GM12878 (cell line): Measurements from ENCODE around the gene CETP. TPM values are rescaled to one million over a fixed set of nuclear protein-coding genes. Genes with fewer than 3 reads are reported as not detected.

Experiments
- ATAC-seq: fragments of 200-7000 bp; cut with Tn5 transposase; 3 replicates; pipeline ENCODE4 v1.9.1; 2020; ENCODE audit warnings: mild to moderate bottlenecking, moderate library complexity
- BruUV-seq: library from RNA; stranded (reverse); fragments of 400-500 nt; replicated peaks from 2 replicates; lab custom pipeline; 2021; lab: Mats Ljungman, UMichigan
- CTCF ChIA-PET: fragments of 300-600 bp; sonication (Branson Sonifier 250); formaldehyde crosslinking; extraction: SDS; loops from one replicate; lab custom pipeline; 2021; ENCODE audit warnings: inconsistent platforms; lab: Yijun Ruan, JAX
- POLR2A ChIA-PET: fragments of 350-600 bp; formaldehyde crosslinking; extraction: SDS; loops from one replicate; lab custom pipeline; 2021; ENCODE audit warnings: inconsistent platforms; lab: Charles Lee
- RAD21 ChIA-PET: fragments of 300-600 bp; sonication (Branson Sonifier 250); formaldehyde crosslinking; loops from one replicate; lab custom pipeline; 2023; ENCODE audit warnings: antibody characterized with exemption; ENCODE audit not compliant: unreplicated experiment; lab: Charles Lee
- SMC1A ChIA-PET: fragments of 300-600 bp; sonication (Branson Sonifier 250); formaldehyde crosslinking; loops from one replicate; lab custom pipeline; 2023; ENCODE audit not compliant: unreplicated experiment, uncharacterized antibody; lab: Charles Lee
- DNase-seq: peaks from one replicate; pipeline ENCODE4 v3.0.0-alpha.2; 2011; ENCODE audit warnings: low read depth, low spot score
- FAIRE-seq: peaks from 3 replicates; lab custom pipeline; 2011; peaks lifted over from hg19 to GRCh38; lab: Jason Lieb, UNC
- H2AFZ ChIP-seq: 2 replicates; pipeline ENCODE4 v1.6.0; 2011; ENCODE audit warnings: low read depth, low read length, control low read depth; ENCODE audit not compliant: control insufficient read depth
- H3K27ac ChIP-seq: 2 replicates; pipeline ENCODE4 v1.5.1; 2011; ENCODE audit warnings: control low read depth; ENCODE audit not compliant: control insufficient read depth, insufficient read depth
- H3K27me3 ChIP-seq, 2 experiments: replicated peaks in 1 of 2; 2 replicates each; pipeline versions ENCODE4 v1.6.0 to v1.6.1; 2011; ENCODE audit warnings: low read length in 1 of 2; ENCODE audit not compliant: control insufficient read depth in 2 of 2, insufficient read depth in 2 of 2
- H3K36me3 ChIP-seq, 2 experiments: 2 replicates each; pipeline ENCODE4 v1.5.1; 2011; ENCODE audit warnings: low read length in 1 of 2; ENCODE audit not compliant: control insufficient read depth in 2 of 2, insufficient read depth in 2 of 2
- H3K4me1 ChIP-seq: 2 replicates; pipeline ENCODE4 v1.6.1; 2011; ENCODE audit warnings: mild to moderate bottlenecking, low read length, moderate library complexity, mixed read lengths; ENCODE audit not compliant: control insufficient read depth, insufficient read depth
- H3K4me2 ChIP-seq: 2 replicates; pipeline ENCODE4 v1.6.0; 2011; ENCODE audit warnings: control low read depth; ENCODE audit not compliant: control insufficient read depth, insufficient read depth
- H3K4me3 ChIP-seq: fragments of 200-600 bp; sonication (generic); 2 replicates; pipeline ENCODE4 v1.5.1; 2016
- H3K79me2 ChIP-seq: 2 replicates; pipeline ENCODE4 v1.6.0; 2011; ENCODE audit warnings: low read length; ENCODE audit not compliant: control insufficient read depth, insufficient read depth
- H3K9ac ChIP-seq: 2 replicates; pipeline ENCODE4 v1.8.0; 2011; ENCODE audit warnings: low read length, control low read depth, mixed read lengths; ENCODE audit not compliant: control insufficient read depth, insufficient read depth
- H3K9me3 ChIP-seq: replicated peaks from 3 replicates; pipeline ENCODE4 v1.5.1; 2011; ENCODE audit warnings: mild to moderate bottlenecking, low read length; ENCODE audit not compliant: control insufficient read depth, insufficient read depth
- H4K20me1 ChIP-seq: 2 replicates; pipeline ENCODE4 v1.6.0; 2011; ENCODE audit not compliant: control insufficient read depth, insufficient read depth
- ATF7 ChIP-seq: fragments of 450-650 bp; IDR thresholded peaks from 2 replicates; pipeline ENCODE4 v1.6.1; 2016; ENCODE audit warnings: low read depth, mild to moderate bottlenecking
- CBX3 ChIP-seq: fragments of 200-600 bp; sonication (generic); IDR thresholded peaks from 2 replicates; pipeline ENCODE4 v1.6.1; 2016; ENCODE audit warnings: low read depth, borderline replicate concordance
- CREB1 ChIP-seq: IDR thresholded peaks from 2 replicates; pipeline ENCODE4 v1.6.1; 2012; ENCODE audit warnings: low read depth, mild to moderate bottlenecking, inconsistent platforms
- MEF2A ChIP-seq: IDR thresholded peaks from 2 replicates; pipeline ENCODE4 v1.6.1; 2011; ENCODE audit warnings: low read depth, mild to moderate bottlenecking, low read length, moderate library complexity; ENCODE audit not compliant: insufficient read depth
- MEF2B ChIP-seq: fragments of 450-650 bp; IDR thresholded peaks from 2 replicates; pipeline ENCODE4 v1.6.1; 2018; ENCODE audit warnings: mild to moderate bottlenecking, moderate library complexity; ENCODE audit not compliant: partially characterized antibody, poor library complexity, severe bottlenecking
- RUNX3 ChIP-seq: IDR thresholded peaks from 2 replicates; pipeline ENCODE4 v1.6.1; 2012; ENCODE audit warnings: low read length, inconsistent platforms
- SMAD5 ChIP-seq: IDR thresholded peaks from 2 replicates; pipeline ENCODE4 v1.6.1; 2016; ENCODE audit warnings: antibody characterized with exemption, low read depth
- TBL1XR1 ChIP-seq: IDR thresholded peaks from 2 replicates; pipeline ENCODE4 v1.6.1; 2012; ENCODE audit warnings: low read depth, low read length, improper control_type of control experiment
- TCF3 ChIP-seq: IDR thresholded peaks from 2 replicates; pipeline ENCODE4 v1.6.1; 2012; ENCODE audit warnings: low read depth, mild to moderate bottlenecking, low read length, borderline replicate concordance; ENCODE audit not compliant: insufficient read depth
- WGBS: methylation state at CpG from one replicate; pipeline ENCODE4 v1.1.6; 2016; ENCODE audit warnings: low lambda C conversion rate; ENCODE audit not compliant: insufficient replicate concordance, insufficient coverage; ENCODE audit errors: missing lambda C conversion rate; 5-methylcytosine and 5-hydroxymethylcytosine counted together
- in situ Hi-C: fragments of 300-500 bp; cut with MboI; formaldehyde crosslinking; loops from 9 replicates; pipeline ENCODE4 v1.14.3; 2018; ENCODE audit warnings: mixed read lengths
- intact Hi-C: fragments of 100-400 bp; cut with micrococcal nuclease; formaldehyde crosslinking; loops from one replicate; pipeline ENCODE4 v1.14.2; 2022; ENCODE audit not compliant: unreplicated experiment
- polyA plus RNA-seq, 11 experiments: library from polyadenylated mRNA; depleted of rRNA in 4 of 11; unstranded in 6 of 11; stranded (reverse) in 5 of 11; fragments of >200 nt; fragmentation: Nextera tagmentation in 4 of 11; fragmentation: Illumina TruSeq in 1 of 11; extraction: Ambion mirVana in 4 of 11; extraction: Trizol in 1 of 11; gene quantifications; 1 replicate in 1 of 11; 2 replicates in 10 of 11; pipeline versions ENCODE4 v1.2.1 to v1.2.3, GENCODE V29; 2011 to 2016; ENCODE audit warnings: inconsistent platforms in 2 of 11, missing spikeins in 2 of 11, low read depth in 1 of 11
- total RNA-seq, 4 experiments: library from RNA; depleted of rRNA in 3 of 4; stranded (reverse); fragments of >200 nt in 3 of 4; fragmentation: Illumina TruSeq in 1 of 4; extraction: Trizol in 1 of 4; gene quantifications; 2 replicates each; pipeline versions ENCODE4 v1.2.1 to v1.2.3, GENCODE V29; 2013 to 2021
- TF ChIP-seq, protein P1 (sequence below): fragments of 450-650 bp; formaldehyde crosslinking; IDR thresholded peaks from 2 replicates; pipeline ENCODE4 v1.5.0; 2022; ENCODE audit warnings: mild to moderate bottlenecking, missing genetic modification characterization
- TF ChIP-seq, protein P2 (sequence below): fragments of 450-650 bp; conservative IDR thresholded peaks from 2 replicates; pipeline ENCODE4 v1.6.1; 2017; ENCODE audit warnings: mild to moderate bottlenecking, moderate library complexity
- TF ChIP-seq, protein P3 (sequence below): IDR thresholded peaks from 2 replicates; pipeline ENCODE4 v1.6.1; 2011; ENCODE audit warnings: borderline replicate concordance, low read depth, mild to moderate bottlenecking, moderate library complexity, low read length; ENCODE audit not compliant: insufficient read depth, poor library complexity, severe bottlenecking
- TF ChIP-seq, protein P4 (sequence below): IDR thresholded peaks from 2 replicates; pipeline ENCODE4 v1.6.1; 2012; ENCODE audit warnings: low read depth, low read length, improper control_type of control experiment

CETP gene
- total and polyA plus RNA-seq, 10 of the 15 experiments (the other 5 are each of a cell fraction or from before 2014, with no cell fraction given), result 1.2 to 6.4 (median 2.1) TPM

DNA sequence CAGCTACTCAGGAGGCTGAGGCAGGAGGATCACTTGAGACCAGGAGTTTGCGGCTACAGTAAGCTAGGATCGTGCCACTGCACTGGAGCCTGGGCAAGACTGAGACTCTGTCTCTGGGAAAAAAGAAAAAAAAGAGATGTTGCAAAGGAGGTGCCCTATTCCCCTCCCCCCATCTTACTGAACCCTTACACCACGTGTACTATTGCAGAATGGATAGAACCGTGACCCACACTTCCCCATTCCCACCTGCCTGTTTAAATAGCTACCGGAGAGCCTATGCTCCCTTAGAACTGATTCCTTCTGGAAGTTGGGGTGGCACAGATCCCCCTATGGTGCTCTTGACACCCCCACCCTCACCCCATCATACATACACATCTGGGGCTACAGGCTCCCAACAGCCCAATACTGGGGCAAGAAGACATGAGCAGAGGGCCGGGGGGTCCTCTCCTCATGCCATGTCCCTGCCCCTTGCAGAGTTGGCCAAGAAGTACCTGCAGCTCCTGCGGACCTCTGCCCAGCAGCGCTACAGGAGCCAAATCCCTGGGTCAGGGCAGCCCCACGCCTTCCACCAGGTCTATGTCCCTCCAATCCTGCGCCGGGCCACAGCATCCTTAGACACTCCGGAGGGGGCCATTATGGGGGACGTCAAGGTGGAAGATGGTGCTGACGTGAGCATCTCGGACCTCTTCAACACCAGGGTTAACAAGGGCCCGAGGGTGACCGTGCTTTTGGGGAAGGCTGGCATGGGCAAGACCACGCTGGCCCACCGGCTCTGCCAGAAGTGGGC, 63.3 kb downstream of the CETP start:
- Histone ChIP-seq H3K4me2 (no peak overlapping the region), H3K9ac (no peak overlapping the region), H3K4me3 (no peak overlapping the region), H3K27me3 (no peaks in the 10 kb centered on the region), H4K20me1 (no peaks in the 10 kb centered on the region), H3K9me3 (no peaks in the 10 kb centered on the region), H2AFZ (no peak overlapping the region), H3K27ac (no peak overlapping the region), H3K4me1 (no peaks in the 10 kb centered on the region; the same call in 1 of the 2 replicates), H3K79me2 (no peaks in the 10 kb centered on the region), H3K36me3 (peaks cover 17 to 32% of the 10 kb centered on the region in 2 experiments)
- intact Hi-C loops, result no loop called here
- SMC1A ChIA-PET, result interaction anchor here (3.0 kb wide), 1 partner anchor 15 kb away, joined by 14 read pairs; no protein-coding TSS in a partner anchor
- WGBS, result 98% methylated on average over 19 of the region's 19 CpGs
- CTCF ChIA-PET, result interaction anchor here (0.7 to 3.4 kb wide), 4 partner anchors 44 to 346 kb away, joined by 3 to 10 read pairs (median 4); no protein-coding TSS in a partner anchor
- FAIRE-seq (no peak), ATAC-seq (no peak), DNase-seq (no peak)
- TF ChIP-seq, protein P1, sequence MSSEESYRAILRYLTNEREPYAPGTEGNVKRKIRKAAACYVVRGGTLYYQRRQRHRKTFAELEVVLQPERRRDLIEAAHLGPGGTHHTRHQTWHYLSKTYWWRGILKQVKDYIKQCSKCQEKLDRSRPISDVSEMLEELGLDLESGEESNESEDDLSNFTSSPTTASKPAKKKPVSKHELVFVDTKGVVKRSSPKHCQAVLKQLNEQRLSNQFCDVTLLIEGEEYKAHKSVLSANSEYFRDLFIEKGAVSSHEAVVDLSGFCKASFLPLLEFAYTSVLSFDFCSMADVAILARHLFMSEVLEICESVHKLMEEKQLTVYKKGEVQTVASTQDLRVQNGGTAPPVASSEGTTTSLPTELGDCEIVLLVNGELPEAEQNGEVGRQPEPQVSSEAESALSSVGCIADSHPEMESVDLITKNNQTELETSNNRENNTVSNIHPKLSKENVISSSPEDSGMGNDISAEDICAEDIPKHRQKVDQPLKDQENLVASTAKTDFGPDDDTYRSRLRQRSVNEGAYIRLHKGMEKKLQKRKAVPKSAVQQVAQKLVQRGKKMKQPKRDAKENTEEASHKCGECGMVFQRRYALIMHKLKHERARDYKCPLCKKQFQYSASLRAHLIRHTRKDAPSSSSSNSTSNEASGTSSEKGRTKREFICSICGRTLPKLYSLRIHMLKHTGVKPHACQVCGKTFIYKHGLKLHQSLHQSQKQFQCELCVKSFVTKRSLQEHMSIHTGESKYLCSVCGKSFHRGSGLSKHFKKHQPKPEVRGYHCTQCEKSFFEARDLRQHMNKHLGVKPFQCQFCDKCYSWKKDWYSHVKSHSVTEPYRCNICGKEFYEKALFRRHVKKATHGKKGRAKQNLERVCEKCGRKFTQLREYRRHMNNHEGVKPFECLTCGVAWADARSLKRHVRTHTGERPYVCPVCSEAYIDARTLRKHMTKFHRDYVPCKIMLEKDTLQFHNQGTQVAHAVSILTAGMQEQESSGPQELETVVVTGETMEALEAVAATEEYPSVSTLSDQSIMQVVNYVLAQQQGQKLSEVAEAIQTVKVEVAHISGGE (CRISPR knock-in tag), result no peak
- no peak for TF ChIP-seq SMAD5
- no peak for TF ChIP-seq TBL1XR1
- TF ChIP-seq, protein P2, sequence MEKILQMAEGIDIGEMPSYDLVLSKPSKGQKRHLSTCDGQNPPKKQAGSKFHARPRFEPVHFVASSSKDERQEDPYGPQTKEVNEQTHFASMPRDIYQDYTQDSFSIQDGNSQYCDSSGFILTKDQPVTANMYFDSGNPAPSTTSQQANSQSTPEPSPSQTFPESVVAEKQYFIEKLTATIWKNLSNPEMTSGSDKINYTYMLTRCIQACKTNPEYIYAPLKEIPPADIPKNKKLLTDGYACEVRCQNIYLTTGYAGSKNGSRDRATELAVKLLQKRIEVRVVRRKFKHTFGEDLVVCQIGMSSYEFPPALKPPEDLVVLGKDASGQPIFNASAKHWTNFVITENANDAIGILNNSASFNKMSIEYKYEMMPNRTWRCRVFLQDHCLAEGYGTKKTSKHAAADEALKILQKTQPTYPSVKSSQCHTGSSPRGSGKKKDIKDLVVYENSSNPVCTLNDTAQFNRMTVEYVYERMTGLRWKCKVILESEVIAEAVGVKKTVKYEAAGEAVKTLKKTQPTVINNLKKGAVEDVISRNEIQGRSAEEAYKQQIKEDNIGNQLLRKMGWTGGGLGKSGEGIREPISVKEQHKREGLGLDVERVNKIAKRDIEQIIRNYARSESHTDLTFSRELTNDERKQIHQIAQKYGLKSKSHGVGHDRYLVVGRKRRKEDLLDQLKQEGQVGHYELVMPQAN, result no peak
- TF ChIP-seq TCF3, result no peak
- TF ChIP-seq CREB1, result no peak
- TF ChIP-seq ATF7, result no peak
- no peak for TF ChIP-seq MEF2B
- no peak for TF ChIP-seq RUNX3
- no peak for TF ChIP-seq CBX3
- TF ChIP-seq MEF2A, result no peak
- TF ChIP-seq, protein P3, sequence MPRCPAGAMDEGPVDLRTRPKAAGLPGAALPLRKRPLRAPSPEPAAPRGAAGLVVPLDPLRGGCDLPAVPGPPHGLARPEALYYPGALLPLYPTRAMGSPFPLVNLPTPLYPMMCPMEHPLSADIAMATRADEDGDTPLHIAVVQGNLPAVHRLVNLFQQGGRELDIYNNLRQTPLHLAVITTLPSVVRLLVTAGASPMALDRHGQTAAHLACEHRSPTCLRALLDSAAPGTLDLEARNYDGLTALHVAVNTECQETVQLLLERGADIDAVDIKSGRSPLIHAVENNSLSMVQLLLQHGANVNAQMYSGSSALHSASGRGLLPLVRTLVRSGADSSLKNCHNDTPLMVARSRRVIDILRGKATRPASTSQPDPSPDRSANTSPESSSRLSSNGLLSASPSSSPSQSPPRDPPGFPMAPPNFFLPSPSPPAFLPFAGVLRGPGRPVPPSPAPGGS, result no peak
- TF ChIP-seq, protein P4, sequence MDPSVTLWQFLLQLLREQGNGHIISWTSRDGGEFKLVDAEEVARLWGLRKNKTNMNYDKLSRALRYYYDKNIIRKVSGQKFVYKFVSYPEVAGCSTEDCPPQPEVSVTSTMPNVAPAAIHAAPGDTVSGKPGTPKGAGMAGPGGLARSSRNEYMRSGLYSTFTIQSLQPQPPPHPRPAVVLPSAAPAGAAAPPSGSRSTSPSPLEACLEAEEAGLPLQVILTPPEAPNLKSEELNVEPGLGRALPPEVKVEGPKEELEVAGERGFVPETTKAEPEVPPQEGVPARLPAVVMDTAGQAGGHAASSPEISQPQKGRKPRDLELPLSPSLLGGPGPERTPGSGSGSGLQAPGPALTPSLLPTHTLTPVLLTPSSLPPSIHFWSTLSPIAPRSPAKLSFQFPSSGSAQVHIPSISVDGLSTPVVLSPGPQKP, result no peak
- in situ Hi-C loops, result no loop called here
- POLR2A ChIA-PET, result interaction anchor here (1.3 kb wide), 1 partner anchor 15 kb away, joined by 3 read pairs; no protein-coding TSS in a partner anchor
- BruUV-seq, result no TSS peak
- RAD21 ChIA-PET, result interaction anchor here (4.5 kb wide), 1 partner anchor 15 kb away, joined by 21 read pairs; no protein-coding TSS in a partner anchor
